Trophoblast cell (in vitro differentiated cells and primary cell): ENCODE measurements around the gene DTNBP1.
A peak's percentile ranks its signal among the peaks of the same experiment; 100 is the strongest.
"Not testable (repeated sequence)": the region's sequence is repeated elsewhere in the genome, so short reads cannot be mapped to it uniquely, and the experiment has no call there.

ENCODE experiments used
- DNase-seq, 2 donors: peaks; one replicate each; pipeline ENCODE4 v3.0.0-alpha.2; 2016
- H2AFZ ChIP-seq: 2 replicates; pipeline ENCODE4 v1.6.1; 2013; ENCODE audit warnings: low read length, moderate library complexity, mild to moderate bottlenecking; ENCODE audit not compliant: insufficient read depth, poor library complexity
- H2AK5ac ChIP-seq: 2 replicates; pipeline ENCODE4 v1.6.1; 2013; ENCODE audit warnings: mild to moderate bottlenecking, low read length
- H2BK120ac ChIP-seq: 2 replicates; pipeline ENCODE4 v1.6.1; 2013; ENCODE audit warnings: low read length, mild to moderate bottlenecking, moderate library complexity; ENCODE audit not compliant: insufficient read depth, poor library complexity
- H2BK12ac ChIP-seq: 2 replicates; pipeline ENCODE4 v1.6.1; 2013; ENCODE audit warnings: mild to moderate bottlenecking, low read length, moderate library complexity
- H2BK5ac ChIP-seq: 2 replicates; pipeline ENCODE4 v1.6.1; 2013; ENCODE audit warnings: low read length, low read depth, moderate library complexity, mild to moderate bottlenecking; ENCODE audit not compliant: poor library complexity
- H3K14ac ChIP-seq: 2 replicates; pipeline ENCODE4 v1.6.1; 2013; ENCODE audit warnings: mild to moderate bottlenecking, low read length
- H3K18ac ChIP-seq: 2 replicates; pipeline ENCODE4 v1.6.1; 2013; ENCODE audit warnings: mild to moderate bottlenecking, low read length
- H3K23ac ChIP-seq: 2 replicates; pipeline ENCODE4 v1.6.1; 2013; ENCODE audit warnings: low read length
- H3K27ac ChIP-seq: 2 replicates; pipeline ENCODE4 v1.5.1; 2013; ENCODE audit warnings: low read depth, mild to moderate bottlenecking, inconsistent platforms, low read length, moderate library complexity
- H3K27me3 ChIP-seq: 2 replicates; pipeline ENCODE4 v1.6.1; 2013; ENCODE audit warnings: inconsistent platforms, mild to moderate bottlenecking, low read length, moderate library complexity; ENCODE audit not compliant: insufficient read depth
- H3K36me3 ChIP-seq, 2 experiments: 1 replicate in 1 of 2; 2 replicates in 1 of 2; pipeline ENCODE4 v1.6.1; 2013; ENCODE audit warnings: low read length in 2 of 2, mild to moderate bottlenecking in 2 of 2, moderate library complexity in 1 of 2; ENCODE audit not compliant: insufficient read depth in 2 of 2, control insufficient read depth in 1 of 2
- H3K4ac ChIP-seq: 2 replicates; pipeline ENCODE4 v1.6.1; 2013; ENCODE audit warnings: low read depth, mild to moderate bottlenecking, low read length, moderate library complexity
- H3K4me1 ChIP-seq, 2 experiments: 1 replicate in 1 of 2; 2 replicates in 1 of 2; pipeline ENCODE4 v1.6.1; 2013; ENCODE audit warnings: low read length in 2 of 2, mild to moderate bottlenecking in 2 of 2, moderate library complexity in 1 of 2; ENCODE audit not compliant: insufficient read depth in 2 of 2, control insufficient read depth in 1 of 2
- H3K4me2 ChIP-seq: 2 replicates; pipeline ENCODE4 v1.6.1; 2013; ENCODE audit warnings: inconsistent platforms, mild to moderate bottlenecking, low read length, moderate library complexity
- H3K4me3 ChIP-seq: 2 replicates; pipeline ENCODE4 v1.5.1; 2013; ENCODE audit warnings: mild to moderate bottlenecking, low read depth, low read length, inconsistent platforms
- H3K79me1 ChIP-seq: one replicate; pipeline ENCODE4 v1.6.1; 2013; ENCODE audit warnings: low read length
- H3K79me2 ChIP-seq: 2 replicates; pipeline ENCODE4 v1.6.1; 2013; ENCODE audit warnings: low read length, mild to moderate bottlenecking; ENCODE audit not compliant: control insufficient read depth, insufficient read depth, poor library complexity
- H3K9ac ChIP-seq: 2 replicates; pipeline ENCODE4 v1.6.1; 2013; ENCODE audit warnings: mild to moderate bottlenecking, low read length
- H3K9me3 ChIP-seq: 2 replicates; pipeline ENCODE4 v1.6.1; 2013; ENCODE audit warnings: low read depth, mild to moderate bottlenecking, control low read depth, inconsistent platforms, low read length; ENCODE audit not compliant: insufficient read depth
- H4K12ac ChIP-seq: 2 replicates; pipeline ENCODE4 v1.6.1; 2013; ENCODE audit warnings: low read depth, mild to moderate bottlenecking, low read length, moderate library complexity
- H4K8ac ChIP-seq: 2 replicates; pipeline ENCODE4 v1.6.1; 2013; ENCODE audit warnings: low read depth, mild to moderate bottlenecking, low read length, moderate library complexity
- H4K91ac ChIP-seq: one replicate; pipeline ENCODE4 v1.6.1; 2013; ENCODE audit warnings: low read depth, mild to moderate bottlenecking, low read length, moderate library complexity
- WGBS: extraction: QIAGEN DNeasy Blood & Tissue Kit; methylation state at CpG from one replicate; pipeline ENCODE4 v1.1.7; 2013; ENCODE audit warnings: missing lambda C conversion rate; ENCODE audit not compliant: insufficient read length, insufficient coverage; ENCODE audit errors: extremely low coverage; 5-methylcytosine and 5-hydroxymethylcytosine counted together

Gene DTNBP1

GRCh38 chr6:15666896-15667295 is 4.1 kb upstream of the DTNBP1 start:
- not testable (repeated sequence) for H3K9me3 ChIP-seq, H2AK5ac ChIP-seq, H2BK5ac ChIP-seq, H2AFZ ChIP-seq, H3K14ac ChIP-seq, H4K12ac ChIP-seq, H3K27ac ChIP-seq, DNase-seq, H4K8ac ChIP-seq, H3K4me3 ChIP-seq, H2BK12ac ChIP-seq, H3K79me2 ChIP-seq, H2BK120ac ChIP-seq, H3K4me1 ChIP-seq, H3K27me3 ChIP-seq, H3K36me3 ChIP-seq, H3K4ac ChIP-seq, H3K9ac ChIP-seq, H3K4me2 ChIP-seq, H4K91ac ChIP-seq, H3K23ac ChIP-seq, H3K79me1 ChIP-seq, H3K18ac ChIP-seq
- no CpG with 5 or more reads among the region's 4 CpGs for WGBS

- DNase-seq, result no peak
Observed at GRCh38 chr6:15665237-15665636, 2.4 kb upstream of the DTNBP1 start.

GRCh38 chr6:15663130-15663871 is 473 bp upstream of the DTNBP1 start:
- Histone ChIP-seq H2AK5ac (no peak overlapping the region), H3K79me2 (peaks cover 4% of the 10 kb centered on the region), H3K4me1 (peaks cover 2 to 6% of the 10 kb centered on the region in 2 experiments), H4K8ac (peak overlapping the region; percentile 29), H3K36me3 (no peaks in the 10 kb centered on the region), H3K4ac (no peak overlapping the region), H3K23ac (no peak overlapping the region), H2AFZ (no peak overlapping the region), H2BK12ac (no peak overlapping the region), H3K4me2 (peak overlapping the region; percentile 72), H3K14ac (no peak overlapping the region), H4K91ac (no peak overlapping the region), H4K12ac (no peak overlapping the region), H3K9me3 (no peaks in the 10 kb centered on the region), H2BK120ac (no peak overlapping the region), H3K4me3 (no peak overlapping the region), H2BK5ac (no peak overlapping the region), H3K18ac (no peak overlapping the region), H3K27me3 (no peaks in the 10 kb centered on the region), H3K9ac (no peak overlapping the region), H3K27ac (no peak overlapping the region), H3K79me1 (peaks cover 8% of the 10 kb centered on the region)
- WGBS, result no CpG with 5 or more reads among the region's 18 CpGs
- DNase-seq, result no peak

More at GRCh38 chr6:15665237-15665636, 2.4 kb upstream of the DTNBP1 start:
- no peak overlapping the region for H2BK120ac ChIP-seq
- H3K4me1 ChIP-seq, result peaks cover 0 to 6% of the 10 kb centered on the region in 2 experiments
- H3K4me2 ChIP-seq, result no peak overlapping the region
- H3K27me3 ChIP-seq, result no peaks in the 10 kb centered on the region
- no peak overlapping the region for H4K8ac ChIP-seq
- no peak overlapping the region for H3K18ac ChIP-seq
- H3K4ac ChIP-seq, result no peak overlapping the region
- H3K23ac ChIP-seq, result no peak overlapping the region
- H2AFZ ChIP-seq, result no peak overlapping the region
- no peak overlapping the region for H4K12ac ChIP-seq
- no peak overlapping the region for H2BK12ac ChIP-seq
- H3K79me2 ChIP-seq, result peaks cover 4% of the 10 kb centered on the region
- no peak overlapping the region for H3K4me3 ChIP-seq
- no peak overlapping the region for H3K27ac ChIP-seq
- no peak overlapping the region for H2BK5ac ChIP-seq
- no peak overlapping the region for H2AK5ac ChIP-seq
- no peak overlapping the region for H3K14ac ChIP-seq
- H4K91ac ChIP-seq, result no peak overlapping the region
- peaks cover 8% of the 10 kb centered on the region for H3K79me1 ChIP-seq
- H3K9me3 ChIP-seq, result no peaks in the 10 kb centered on the region
- no peak overlapping the region for H3K9ac ChIP-seq
- H3K36me3 ChIP-seq, result no peaks in the 10 kb centered on the region

- Histone ChIP-seq H3K27me3 (no peaks in the 10 kb centered on the region), H3K18ac (peak overlapping the region; percentile 72), H2BK5ac (no peak overlapping the region), H3K23ac (no peak overlapping the region), H4K12ac (peak overlapping the region; percentile 3), H4K8ac (peak overlapping the region; percentile 81), H3K79me1 (peaks cover 8% of the 10 kb centered on the region), H2AFZ (peak overlapping the region; percentile 99), H3K4me1 (peaks cover 2 to 6% of the 10 kb centered on the region in 2 experiments), H2BK120ac (no peak overlapping the region), H3K14ac (peak overlapping the region; percentile 24), H3K27ac (no peak overlapping the region), H4K91ac (peak overlapping the region; percentile 85), H3K4me2 (peak overlapping the region; percentile 72), H3K36me3 (no peaks in the 10 kb centered on the region), H3K4ac (no peak overlapping the region), H2AK5ac (no peak overlapping the region), H3K79me2 (peaks cover 4% of the 10 kb centered on the region), H3K9ac (peak overlapping the region; percentile 54), H3K4me3 (peak overlapping the region; percentile 86), H2BK12ac (peak overlapping the region; percentile 19), H3K9me3 (no peaks in the 10 kb centered on the region)
- WGBS, result no CpG with 5 or more reads among the region's 26 CpGs
- DNase-seq, result no peak
Observed at GRCh38 chr6:15661853-15662325, 939 bp downstream of the DTNBP1 start.
